Thyroid gland (tissue), 4 donors: Measurements from ENCODE around the gene MEGF6. TPM values are rescaled to one million over a fixed set of nuclear protein-coding genes. Genes with fewer than 3 reads are reported as not detected.

Source experiments
- DNase-seq, 2 donors: peaks; one replicate each; pipeline ENCODE4 v3.0.0-alpha.2; 2019
- H3K27ac ChIP-seq, 3 donors: fragments of 200-600 bp; sonication (generic); 1 replicate in 2 of 3; 2 replicates in 1 of 3; pipeline ENCODE4 v1.5.1; 2016 to 2019; ENCODE audit warnings: mild to moderate bottlenecking in 1 of 3, moderate library complexity in 1 of 3
- H3K27me3 ChIP-seq: fragments of 200-600 bp; sonication (generic); one replicate; pipeline ENCODE4 v1.5.1; 2019
- H3K36me3 ChIP-seq, 2 donors: fragments of 200-600 bp; sonication (generic); one replicate each; pipeline ENCODE4 v1.5.1; 2016 to 2019
- H3K4me1 ChIP-seq, 2 donors: fragments of 200-600 bp; sonication (generic); one replicate each; pipeline ENCODE4 v1.5.1; 2017 to 2019
- H3K4me3 ChIP-seq, 3 donors: fragments of 200-600 bp; sonication (generic); replicated peaks in 1 of 3; 1 replicate in 2 of 3; 2 replicates in 1 of 3; pipeline ENCODE4 v1.5.1; 2016; ENCODE audit warnings: mild to moderate bottlenecking in 1 of 3
- H3K9me3 ChIP-seq: fragments of 200-600 bp; sonication (generic); one replicate; pipeline ENCODE4 v1.5.1; 2017
- CTCF ChIP-seq, 6 experiments: fragments of 200-600 bp in 3 of 6; fragments of 450-650 bp in 3 of 6; sonication (generic) in 3 of 6; IDR thresholded peaks; one replicate each; pipeline ENCODE4 v1.5.1; 2016 to 2019; ENCODE audit warnings: antibody characterized with exemption in 6 of 6, mild to moderate bottlenecking in 2 of 6, inconsistent platforms in 1 of 6, moderate library complexity in 1 of 6
- POLR2A ChIP-seq, 2 donors: fragments of 450-650 bp; IDR thresholded peaks; one replicate each; pipeline ENCODE4 v1.6.1; 2017; ENCODE audit warnings: antibody characterized with exemption in 2 of 2, mild to moderate bottlenecking in 2 of 2, moderate library complexity in 1 of 2
- WGBS, 2 donors: methylation state at CpG; one replicate each; pipeline ENCODE4 v1.1.5; 2017; 5-methylcytosine and 5-hydroxymethylcytosine counted together
- intact Hi-C: fragments of 100-400 bp; cut with DNase I; formaldehyde crosslinking; loops from one replicate; pipeline ENCODE4 v1.15.1; 2023
- total RNA-seq, 4 donors: library from RNA; depleted of rRNA; stranded (reverse); fragments of >200 nt; gene quantifications; one replicate each; pipeline ENCODE4 v1.2.3, GENCODE V29; 2016

MEGF6 gene
- total RNA-seq, 4 donors from 2014 or later = 9.4 to 25.8 (median 21.8) TPM

GRCh38 chr1:3566951-3567804 is 44.1 kb downstream of the MEGF6 start:
- no peak overlapping the region for H3K4me3 ChIP-seq
- peaks cover 10 to 15% of the 10 kb centered on the region in 2 donors for H3K4me1 ChIP-seq
- WGBS, 2 donors = 81 to 95% methylated on average over 6 to 14 of the region's 32 CpGs
- DNase-seq = no peak
- TF ChIP-seq CTCF (IDR thresholded peaks at IDR 0.05) (no peak), POLR2A (IDR thresholded peaks at IDR 0.05) (no peak)
- H3K27me3 ChIP-seq = no peaks in the 10 kb centered on the region
- H3K36me3 ChIP-seq = no peaks in the 10 kb centered on the region
- intact Hi-C loops = loop anchor here (5.0 kb wide), 1 partner anchor 50 kb away; no protein-coding TSS in a partner anchor
- H3K9me3 ChIP-seq = no peaks in the 10 kb centered on the region
- H3K27ac ChIP-seq = no peak overlapping the region

GRCh38 chr1:3566003-3566885 is 45.1 kb downstream of the MEGF6 start:
- DNase-seq = no peak
- WGBS, 2 donors = 86 to 88% methylated on average over 4 to 23 of the region's 27 CpGs
- intact Hi-C loops = loop anchor here (5.0 kb wide), 1 partner anchor 51 kb away; no protein-coding TSS in a partner anchor

GRCh38 chr1:3564921-3565831 is 46.1 kb downstream of the MEGF6 start:
- H3K27me3 ChIP-seq = no peaks in the 10 kb centered on the region
- intact Hi-C loops = loop anchor here (5.0 kb wide), 1 partner anchor 52 kb away; no protein-coding TSS in a partner anchor

More at GRCh38 chr1:3566003-3566885, 45.1 kb downstream of the MEGF6 start:
- H3K4me1 ChIP-seq = peaks cover 10 to 15% of the 10 kb centered on the region in 2 donors
- TF ChIP-seq POLR2A (IDR thresholded peaks at IDR 0.05) (no peak), CTCF (IDR thresholded peaks at IDR 0.05) (no peak)
- H3K27ac ChIP-seq = no peak overlapping the region
- H3K4me3 ChIP-seq = no peak overlapping the region
- H3K9me3 ChIP-seq = no peaks in the 10 kb centered on the region
- H3K36me3 ChIP-seq = no peaks in the 10 kb centered on the region
- H3K27me3 ChIP-seq = no peaks in the 10 kb centered on the region

GRCh38 chr1:3563610-3564009 is 47.7 kb downstream of the MEGF6 start:
- Histone ChIP-seq H3K4me1 (no peaks in the 10 kb centered on the region), H3K36me3 (no peaks in the 10 kb centered on the region), H3K27me3 (no peaks in the 10 kb centered on the region), H3K27ac (no peak overlapping the region), H3K4me3 (no peak overlapping the region), H3K9me3 (no peaks in the 10 kb centered on the region)
- WGBS, 2 donors = 93 to 95% methylated on average over 10 of the region's 10 CpGs
- intact Hi-C loops = no loop called here
- no peak for DNase-seq
- TF ChIP-seq CTCF (IDR thresholded peaks at IDR 0.05) (no peak), POLR2A (IDR thresholded peaks at IDR 0.05) (no peak)

More at GRCh38 chr1:3564921-3565831, 46.1 kb downstream of the MEGF6 start:
- Histone ChIP-seq H3K4me1 (peaks cover 6 to 8% of the 10 kb centered on the region in 2 donors), H3K9me3 (no peaks in the 10 kb centered on the region), H3K36me3 (no peaks in the 10 kb centered on the region), H3K27ac (no peak overlapping the region), H3K4me3 (no peak overlapping the region)
- 70 to 76% methylated on average over 11 to 19 of the region's 29 CpGs for WGBS, 2 donors
- TF ChIP-seq CTCF (IDR thresholded peaks at IDR 0.05) (peak; percentile 69 to 96 (median 89)), POLR2A (IDR thresholded peaks at IDR 0.05) (no peak)
- DNase-seq = peak; percentile 28 to 40
